ENCODE data around the gene PEAK1. TPM values are rescaled to one million over a fixed set of nuclear protein-coding genes. Genes with fewer than 3 reads are reported as not detected.

PEAK1 gene
- total and polyA plus RNA-seq, 2 donors (not counting 3 experiments of a cell fraction or from before 2014, with no cell fraction given), result 17.9 to 91.9 TPM

GRCh38 chr15:77386626-77387025 is 33.3 kb downstream of the PEAK1 start:
- TF ChIP-seq POLR2AphosphoS5 (IDR thresholded peaks at IDR 0.05; ENCODE audit: insufficient read depth, low read depth, low read length) (no peak), EZH2 (IDR thresholded peaks at IDR 0.05; ENCODE audit: borderline replicate concordance, low read depth, low read length, severe bottlenecking) (no peak), JUN (IDR thresholded peaks at IDR 0.05; ENCODE audit: borderline replicate concordance, insufficient read depth, insufficient read length, low read depth) (no peak), POLR2A (IDR thresholded peaks at IDR 0.05; ENCODE audit: low read depth, low read length) (no peak), FOS (IDR thresholded peaks at IDR 0.05; ENCODE audit: borderline replicate concordance, insufficient read depth, low read length) (no peak)
- Histone ChIP-seq H3K9me3 (replicated peaks; ENCODE audit: control insufficient read depth, insufficient read depth, low read length) (no peaks in the 10 kb centered on the region), H4K20me1 (replicated peaks; ENCODE audit: control insufficient read depth, extremely low read depth, insufficient read depth, low read length) (peaks cover 19% of the 10 kb centered on the region), H3K79me2 (ENCODE audit: control insufficient read depth, insufficient read depth, low read length) (peaks cover 94% of the 10 kb centered on the region), H3K4me1 (ENCODE audit: control insufficient read depth, extremely low read depth, insufficient read depth, low read length) (peaks cover 2% of the 10 kb centered on the region), H3K9me1 (replicated peaks; ENCODE audit: control insufficient read depth, extremely low read depth, insufficient read depth, low read length) (peaks cover 3% of the 10 kb centered on the region), H2AFZ (ENCODE audit: low read depth, low read length) (no peak overlapping the region), H3K27ac (ENCODE audit: insufficient read depth, low read depth, low read length) (no peak overlapping the region), H3K9ac (replicated peaks; ENCODE audit: extremely low read depth, insufficient read depth, low read length) (no peak overlapping the region), H3K36me3 (ENCODE audit: control insufficient read depth in 2 of 2, extremely low read depth in 1 of 2, insufficient read depth in 2 of 2, low read length in 2 of 2) (no peaks in the 10 kb centered on the region), H3K4me2 (ENCODE audit: insufficient read depth, low read length) (no peak overlapping the region), H3K4me3 (replicated peaks in 1 of 3; ENCODE audit: insufficient read depth in 1 of 3, low read depth in 1 of 3, low read length in 3 of 3) (no peak overlapping the region), H3K27me3 (ENCODE audit: control insufficient read depth in 2 of 2, insufficient read depth in 2 of 2, low read length in 2 of 2) (no peaks in the 10 kb centered on the region)
- BruUV-seq (replicated peaks), result no TSS peak
- intact Hi-C loops (cut with micrococcal nuclease), result no loop called here
- ChIA-PET POLR2A (no interaction called here), CTCF (interaction anchor here (1.4 kb wide), 1 partner anchor 157 kb away, joined by 6 read pairs; no protein-coding TSS in a partner anchor)
- no peak for DNase-seq (ENCODE audit: low read depth, low spot score)
- no peak for FAIRE-seq
- dilution Hi-C loops (cut with MboI; ENCODE audit: extremely low pct_ligation_motif_present, low sequenced_read_pairs), result no loop called here

GRCh38 chr15:77384589-77385359 is 35.1 kb downstream of the PEAK1 start:
- Histone ChIP-seq H3K9ac (replicated peaks; ENCODE audit: extremely low read depth, insufficient read depth, low read length) (no peak overlapping the region), H3K4me2 (ENCODE audit: insufficient read depth, low read length) (no peak overlapping the region), H3K4me1 (ENCODE audit: control insufficient read depth, extremely low read depth, insufficient read depth, low read length) (peaks cover 2% of the 10 kb centered on the region), H3K9me3 (replicated peaks; ENCODE audit: control insufficient read depth, insufficient read depth, low read length) (no peaks in the 10 kb centered on the region), H3K27me3 (ENCODE audit: control insufficient read depth in 2 of 2, insufficient read depth in 2 of 2, low read length in 2 of 2) (no peaks in the 10 kb centered on the region), H3K9me1 (replicated peaks; ENCODE audit: control insufficient read depth, extremely low read depth, insufficient read depth, low read length) (peaks cover 3% of the 10 kb centered on the region), H3K4me3 (replicated peaks in 1 of 3; ENCODE audit: insufficient read depth in 1 of 3, low read depth in 1 of 3, low read length in 3 of 3) (no peak overlapping the region), H3K36me3 (ENCODE audit: control insufficient read depth in 2 of 2, extremely low read depth in 1 of 2, insufficient read depth in 2 of 2, low read length in 2 of 2) (no peaks in the 10 kb centered on the region), H2AFZ (ENCODE audit: low read depth, low read length) (no peak overlapping the region), H4K20me1 (replicated peaks; ENCODE audit: control insufficient read depth, extremely low read depth, insufficient read depth, low read length) (peaks cover 21% of the 10 kb centered on the region), H3K79me2 (ENCODE audit: control insufficient read depth, insufficient read depth, low read length) (peaks cover 95% of the 10 kb centered on the region), H3K27ac (ENCODE audit: insufficient read depth, low read depth, low read length) (no peak overlapping the region)
- intact Hi-C loops (cut with micrococcal nuclease) (no loop called here), dilution Hi-C loops (cut with MboI; ENCODE audit: extremely low pct_ligation_motif_present, low sequenced_read_pairs) (no loop called here)
- TF ChIP-seq CTCF (IDR thresholded peaks at IDR 0.05; ENCODE audit: extremely low read depth in 1 of 2, insufficient read depth in 1 of 2, low read depth in 1 of 2, low read length in 2 of 2) (no peak), POLR2A (IDR thresholded peaks at IDR 0.05; ENCODE audit: low read depth, low read length) (no peak), MYC (IDR thresholded peaks at IDR 0.05; ENCODE audit: low read depth, low read length) (no peak), POLR2AphosphoS5 (IDR thresholded peaks at IDR 0.05; ENCODE audit: insufficient read depth, low read depth, low read length) (no peak), EZH2 (IDR thresholded peaks at IDR 0.05; ENCODE audit: borderline replicate concordance, low read depth, low read length, severe bottlenecking) (no peak), FOS (IDR thresholded peaks at IDR 0.05; ENCODE audit: borderline replicate concordance, insufficient read depth, low read length) (no peak), GATA2 (IDR thresholded peaks at IDR 0.05; ENCODE audit: insufficient read depth, insufficient read length, low read depth, low read length) (no peak), MAX (IDR thresholded peaks at IDR 0.05; ENCODE audit: insufficient read depth, insufficient read length) (no peak), JUN (IDR thresholded peaks at IDR 0.05; ENCODE audit: borderline replicate concordance, insufficient read depth, insufficient read length, low read depth) (no peak)
- CTCF ChIA-PET, result no interaction called here
- DNase-seq (ENCODE audit: low read depth, low spot score) (no peak), FAIRE-seq (no peak)
- BruUV-seq (replicated peaks), result no TSS peak
- POLR2A ChIA-PET, result no interaction called here
